ENCODE data around the gene DHX35.

DHX35 gene

DNA sequence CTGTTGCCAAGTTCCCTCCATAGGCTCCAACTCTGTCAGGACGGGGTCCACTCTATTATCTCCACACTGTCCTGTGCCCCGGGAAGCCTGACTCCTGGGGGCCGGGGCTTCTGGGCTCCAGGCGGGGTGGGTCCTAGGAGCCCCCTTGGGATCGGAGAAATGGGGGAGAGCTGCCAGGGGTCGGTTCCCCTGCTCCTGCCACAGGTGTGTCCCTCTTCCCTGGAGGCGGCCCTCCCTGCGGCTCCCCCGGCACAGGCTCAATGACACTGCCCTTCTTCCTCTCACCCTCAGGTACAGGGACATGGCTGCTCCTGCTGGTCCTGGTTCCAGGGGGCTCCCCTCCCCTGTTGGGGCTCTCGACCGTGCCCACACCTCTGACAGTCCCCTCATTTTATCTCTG is 110.0 kb downstream of the DHX35 start:
- Histone ChIP-seq H3K27ac (ENCODE audit: poor library complexity, severe bottlenecking) (no peak overlapping the region), H3K36me3 (ENCODE audit: low read depth) (no peaks in the 10 kb centered on the region), H3K9me3 (ENCODE audit: severe bottlenecking) (no peaks in the 10 kb centered on the region), H3K4me1 (ENCODE audit: insufficient read depth, poor library complexity, severe bottlenecking) (no peaks in the 10 kb centered on the region), H3K4me3 (ENCODE audit: severe bottlenecking) (no peak overlapping the region), H3K27me3 (ENCODE audit: insufficient read depth, poor library complexity, severe bottlenecking) (peaks cover 9% of the 10 kb centered on the region)
- TF ChIP-seq, protein P1, sequence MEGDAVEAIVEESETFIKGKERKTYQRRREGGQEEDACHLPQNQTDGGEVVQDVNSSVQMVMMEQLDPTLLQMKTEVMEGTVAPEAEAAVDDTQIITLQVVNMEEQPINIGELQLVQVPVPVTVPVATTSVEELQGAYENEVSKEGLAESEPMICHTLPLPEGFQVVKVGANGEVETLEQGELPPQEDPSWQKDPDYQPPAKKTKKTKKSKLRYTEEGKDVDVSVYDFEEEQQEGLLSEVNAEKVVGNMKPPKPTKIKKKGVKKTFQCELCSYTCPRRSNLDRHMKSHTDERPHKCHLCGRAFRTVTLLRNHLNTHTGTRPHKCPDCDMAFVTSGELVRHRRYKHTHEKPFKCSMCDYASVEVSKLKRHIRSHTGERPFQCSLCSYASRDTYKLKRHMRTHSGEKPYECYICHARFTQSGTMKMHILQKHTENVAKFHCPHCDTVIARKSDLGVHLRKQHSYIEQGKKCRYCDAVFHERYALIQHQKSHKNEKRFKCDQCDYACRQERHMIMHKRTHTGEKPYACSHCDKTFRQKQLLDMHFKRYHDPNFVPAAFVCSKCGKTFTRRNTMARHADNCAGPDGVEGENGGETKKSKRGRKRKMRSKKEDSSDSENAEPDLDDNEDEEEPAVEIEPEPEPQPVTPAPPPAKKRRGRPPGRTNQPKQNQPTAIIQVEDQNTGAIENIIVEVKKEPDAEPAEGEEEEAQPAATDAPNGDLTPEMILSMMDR (IDR thresholded peaks at IDR 0.05; ENCODE audit: poor library complexity, severe bottlenecking), result no peak
- ATAC-seq (ENCODE audit: low read depth), result no peak
- no peak for DNase-seq (ENCODE audit: low spot score)

DNA sequence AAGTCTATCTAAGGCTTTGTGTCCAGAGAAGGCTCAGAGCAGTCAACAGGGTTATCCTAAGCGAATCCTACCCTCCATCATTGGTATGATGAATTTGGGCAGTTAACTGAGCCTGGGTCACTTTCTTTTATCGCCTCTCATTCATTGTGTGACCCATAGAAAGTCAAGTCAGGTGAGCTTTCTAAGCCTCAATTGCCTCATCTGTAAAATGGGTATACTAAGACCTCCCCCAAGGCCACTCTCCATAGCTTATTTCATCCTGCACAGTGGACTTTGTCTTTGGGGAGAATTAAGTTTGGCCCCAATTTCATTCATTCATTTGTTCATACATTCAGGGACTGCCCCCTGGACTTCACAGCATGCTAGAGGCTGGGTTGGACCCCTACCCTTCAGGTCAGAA is 110.5 kb downstream of the DHX35 start:
- Histone ChIP-seq H3K27me3 (ENCODE audit: insufficient read depth, poor library complexity, severe bottlenecking) (peaks cover 9% of the 10 kb centered on the region), H3K4me1 (ENCODE audit: insufficient read depth, poor library complexity, severe bottlenecking) (no peaks in the 10 kb centered on the region), H3K27ac (ENCODE audit: poor library complexity, severe bottlenecking) (no peak overlapping the region), H3K9me3 (ENCODE audit: severe bottlenecking) (no peaks in the 10 kb centered on the region), H3K4me3 (ENCODE audit: severe bottlenecking) (no peak overlapping the region), H3K36me3 (ENCODE audit: low read depth) (no peaks in the 10 kb centered on the region)
- ATAC-seq (ENCODE audit: low read depth) (no peak), DNase-seq (ENCODE audit: low spot score) (no peak)
- TF ChIP-seq, protein P1 (IDR thresholded peaks at IDR 0.05; ENCODE audit: poor library complexity, severe bottlenecking), result no peak

GRCh38 chr20:39075731-39076130 is 113.6 kb downstream of the DHX35 start:
- TF ChIP-seq, protein P1 (IDR thresholded peaks at IDR 0.05; ENCODE audit: poor library complexity, severe bottlenecking), result no peak
- Histone ChIP-seq H3K4me1 (ENCODE audit: insufficient read depth, poor library complexity, severe bottlenecking) (no peaks in the 10 kb centered on the region), H3K4me3 (ENCODE audit: severe bottlenecking) (no peak overlapping the region), H3K36me3 (ENCODE audit: low read depth) (no peaks in the 10 kb centered on the region), H3K9me3 (ENCODE audit: severe bottlenecking) (no peaks in the 10 kb centered on the region), H3K27me3 (ENCODE audit: insufficient read depth, poor library complexity, severe bottlenecking) (peaks cover 9% of the 10 kb centered on the region), H3K27ac (ENCODE audit: poor library complexity, severe bottlenecking) (no peak overlapping the region)
- no peak for DNase-seq (ENCODE audit: low spot score)
- ATAC-seq (ENCODE audit: low read depth), result no peak

GRCh38 chr20:39076958-39077357 is 114.8 kb downstream of the DHX35 start:
- Histone ChIP-seq H3K4me3 (ENCODE audit: severe bottlenecking) (no peak overlapping the region), H3K4me1 (ENCODE audit: insufficient read depth, poor library complexity, severe bottlenecking) (no peaks in the 10 kb centered on the region), H3K27me3 (ENCODE audit: insufficient read depth, poor library complexity, severe bottlenecking) (peaks cover 16% of the 10 kb centered on the region), H3K9me3 (ENCODE audit: severe bottlenecking) (no peaks in the 10 kb centered on the region), H3K36me3 (ENCODE audit: low read depth) (no peaks in the 10 kb centered on the region), H3K27ac (ENCODE audit: poor library complexity, severe bottlenecking) (no peak overlapping the region)
- TF ChIP-seq, protein P1 (IDR thresholded peaks at IDR 0.05; ENCODE audit: poor library complexity, severe bottlenecking), result no peak
- DNase-seq (ENCODE audit: low spot score) (no peak), ATAC-seq (ENCODE audit: low read depth) (no peak)

GRCh38 chr20:39080326-39080725 is 118.2 kb downstream of the DHX35 start:
- Histone ChIP-seq H3K27ac (ENCODE audit: poor library complexity, severe bottlenecking) (no peak overlapping the region), H3K9me3 (ENCODE audit: severe bottlenecking) (no peaks in the 10 kb centered on the region), H3K27me3 (ENCODE audit: insufficient read depth, poor library complexity, severe bottlenecking) (peaks cover 14% of the 10 kb centered on the region), H3K4me1 (ENCODE audit: insufficient read depth, poor library complexity, severe bottlenecking) (no peaks in the 10 kb centered on the region), H3K36me3 (ENCODE audit: low read depth) (no peaks in the 10 kb centered on the region), H3K4me3 (ENCODE audit: severe bottlenecking) (no peak overlapping the region)
- TF ChIP-seq, protein P1 (IDR thresholded peaks at IDR 0.05; ENCODE audit: poor library complexity, severe bottlenecking), result no peak
- ATAC-seq (ENCODE audit: low read depth), result no peak
- no peak for DNase-seq (ENCODE audit: low spot score)

All from RWPE2 (cell line).